A549 treated with DMSO at 1 μM for 4 hours (cell line): ENCODE results near the gene RINT1. TPM values are rescaled to one million over a fixed set of nuclear protein-coding genes. Genes with fewer than 3 reads are reported as not detected.

Experiments used
- total RNA-seq: library from RNA; stranded (reverse); fragments of 200-300 nt; extraction: Qiagen RNA extraction; gene quantifications from 5 replicates; pipeline ENCODE4 v1.2.3, GENCODE V29; 2022; ENCODE audit warnings: low read depth

Gene RINT1
- 15.3 to 18.2 TPM (median 17.4 TPM) in 5 replicates for total RNA-seq

GRCh38 chr7:105531792-105532671 lies at the start of gene RINT1:
Gene RINT1 (plus strand): TSS chr7:105532201. CDS start chr7:105532316, 115 bp downstream.

GRCh38 chr7:105521717-105522463 lies 10.1 kb upstream of the RINT1 start, which contains the start of gene PUS7:
Gene PUS7 (minus strand): TSS chr7:105522271. CDS start chr7:105508512, 13,759 bp downstream.

GRCh38 chr7:105581066-105581811 lies 49.2 kb downstream of the RINT1 start, which contains the start of gene EFCAB10:
Gene EFCAB10 (minus strand): TSS chr7:105581493. CDS start chr7:105581463, 30 bp downstream.

Other genes starting within 250 kb of the RINT1 start
- gene SRPK2, start 143.3 kb upstream of the RINT1 start, total RNA-seq: 31.8 to 41.0 TPM (median 36.1 TPM) in 5 replicates
- 26.6 to 31.1 TPM (median 30.4 TPM) in 5 replicates for gene PUS7, start 9.9 kb upstream of the RINT1 start, total RNA-seq
- gene EFCAB10, start 49.3 kb downstream of the RINT1 start, total RNA-seq: 2.8 to 4.7 TPM (median 3.2 TPM) in 5 replicates